NK-92 (cell line): ENCODE measurements around the gene SHROOM3.

ENCODE experiments used
- DNase-seq: peaks from one replicate; lab custom pipeline; 2025; ENCODE audit not compliant: unreplicated experiment; lab: John Stamatoyannopoulos, UW

Gene SHROOM3

DNA sequence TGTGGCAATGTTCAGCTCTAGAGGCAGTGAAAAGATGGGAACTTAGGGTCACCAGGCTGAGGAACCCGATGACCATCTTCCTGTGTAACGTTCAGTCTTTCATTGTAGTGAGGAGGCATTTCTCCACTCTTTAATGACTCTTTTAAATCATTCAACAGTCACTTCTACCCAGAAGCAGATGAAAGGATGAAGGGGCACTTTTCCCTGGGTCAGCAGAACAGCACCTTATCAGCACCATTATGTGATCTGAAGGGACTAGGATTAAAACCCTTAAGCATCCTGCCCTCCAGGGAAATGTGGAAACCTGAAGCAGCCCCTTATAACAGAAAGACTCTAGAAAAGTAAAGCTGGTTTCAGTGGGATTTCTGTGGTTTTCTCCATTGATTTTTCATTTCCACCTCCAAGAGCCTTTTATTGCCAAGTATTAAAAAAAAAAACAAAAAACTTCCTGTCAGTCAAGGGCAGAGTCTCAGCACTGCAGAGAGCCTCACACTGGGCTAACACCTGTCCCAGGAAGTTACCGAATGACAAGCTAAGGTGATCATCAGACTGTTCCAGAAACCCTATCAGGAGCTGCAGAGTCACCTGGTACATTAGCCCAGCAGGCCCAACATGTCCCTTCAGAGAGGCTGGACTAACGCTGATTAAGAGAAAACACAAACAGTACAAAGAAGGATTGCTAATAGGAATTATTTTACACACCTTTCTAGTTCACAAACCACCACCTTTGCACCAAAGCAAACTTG, 185.9 kb downstream of the SHROOM3 start:
- DNase-seq = no peak

DNA sequence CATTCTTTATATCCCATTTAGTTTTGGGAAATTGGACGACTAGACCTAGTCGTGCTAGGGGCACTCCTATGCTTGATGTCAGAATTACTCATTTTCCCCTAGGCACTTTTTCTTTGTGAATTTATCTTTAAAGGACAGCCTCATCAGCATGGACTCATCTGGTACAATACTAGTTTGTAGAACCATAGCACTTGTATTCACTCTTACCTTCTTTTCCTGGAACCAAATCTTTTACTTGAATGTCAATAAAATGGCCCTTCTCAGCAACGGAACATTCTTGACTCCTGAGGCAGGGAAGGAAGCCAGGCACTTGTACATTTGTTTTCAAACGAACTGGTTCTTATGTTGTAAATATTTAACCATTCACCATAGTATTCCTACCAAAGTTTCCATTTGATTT, 187.1 kb downstream of the SHROOM3 start:
- no peak for DNase-seq

DNA sequence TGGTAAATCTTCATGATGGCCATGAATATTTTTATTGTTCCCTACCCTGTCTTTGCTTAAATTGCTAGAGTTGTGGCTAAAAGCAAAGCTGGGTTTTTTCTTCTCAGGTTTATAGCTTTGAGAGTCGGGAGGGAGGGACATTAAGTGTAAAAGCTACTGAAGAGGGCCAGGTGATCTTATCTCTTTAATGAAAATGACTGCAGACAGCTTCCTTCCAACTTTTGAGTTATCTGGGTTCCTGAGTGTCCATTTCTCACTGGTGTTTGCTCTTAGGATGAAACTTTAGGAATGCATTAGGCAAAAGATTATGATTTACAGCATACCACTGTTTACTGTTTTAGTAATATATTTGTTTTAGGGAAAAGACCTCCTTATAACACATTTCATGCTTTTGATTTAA, 187.7 kb downstream of the SHROOM3 start:
- no peak for DNase-seq

DNA sequence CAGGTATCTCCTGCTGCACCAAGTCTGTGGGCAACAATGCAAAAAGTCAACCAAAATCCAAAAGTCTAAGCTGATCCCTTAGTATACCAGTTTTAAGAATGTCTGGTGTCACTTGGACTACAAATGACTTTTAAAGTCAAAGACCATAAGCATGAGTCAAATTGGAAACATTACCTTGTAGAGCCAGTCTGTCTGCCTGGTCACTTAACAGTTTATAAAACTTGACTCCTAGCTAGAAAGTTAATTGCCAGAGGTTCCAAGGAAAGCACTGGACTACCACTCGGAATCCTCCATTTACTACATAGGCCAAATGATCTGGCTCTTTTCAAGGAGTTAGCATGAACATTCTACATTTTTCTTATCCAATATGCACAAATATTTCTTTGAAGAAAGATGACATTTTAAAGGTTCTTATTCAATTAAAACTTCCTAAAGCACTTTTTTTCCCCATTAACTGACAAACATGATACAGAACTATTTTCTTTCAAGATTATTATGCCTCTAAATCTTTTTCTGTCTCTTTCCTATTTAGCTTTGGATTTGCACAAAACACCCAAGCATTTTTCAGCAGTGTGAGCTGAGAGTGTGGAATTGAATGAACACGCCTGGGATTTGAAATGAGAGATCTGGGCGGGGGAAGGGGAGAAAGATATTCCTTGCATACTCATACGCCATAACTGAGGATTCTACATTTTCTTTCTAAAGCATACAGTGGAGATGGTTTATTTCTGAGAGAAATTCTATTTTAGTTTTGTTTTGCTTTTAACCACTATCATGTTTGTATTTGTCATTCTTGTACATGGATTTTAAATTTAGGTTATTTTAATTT, 188.4 kb downstream of the SHROOM3 start:
- DNase-seq = no peak

DNA sequence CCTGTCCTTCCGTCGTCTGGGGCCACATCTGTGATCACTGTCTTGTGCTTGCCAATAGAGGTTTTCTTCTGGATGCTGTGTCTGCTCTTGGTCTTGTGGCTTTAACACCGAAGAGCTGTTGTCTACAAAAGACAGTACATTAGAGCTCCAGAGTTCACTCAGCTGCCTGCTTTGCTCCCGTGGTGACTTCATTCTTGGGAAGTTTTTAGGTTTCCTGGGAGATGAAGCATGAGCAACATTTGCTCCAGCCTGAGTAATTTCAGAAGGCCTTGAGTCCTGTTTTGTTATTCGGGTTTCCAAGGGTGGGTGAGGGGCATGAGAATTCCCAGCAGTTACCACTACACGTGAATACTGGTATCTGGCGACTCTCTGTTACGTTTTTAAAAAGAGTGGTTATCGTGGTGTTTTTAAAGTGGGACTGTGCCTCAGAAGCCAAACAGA, 189.2 kb downstream of the SHROOM3 start:
- no peak for DNase-seq

DNA sequence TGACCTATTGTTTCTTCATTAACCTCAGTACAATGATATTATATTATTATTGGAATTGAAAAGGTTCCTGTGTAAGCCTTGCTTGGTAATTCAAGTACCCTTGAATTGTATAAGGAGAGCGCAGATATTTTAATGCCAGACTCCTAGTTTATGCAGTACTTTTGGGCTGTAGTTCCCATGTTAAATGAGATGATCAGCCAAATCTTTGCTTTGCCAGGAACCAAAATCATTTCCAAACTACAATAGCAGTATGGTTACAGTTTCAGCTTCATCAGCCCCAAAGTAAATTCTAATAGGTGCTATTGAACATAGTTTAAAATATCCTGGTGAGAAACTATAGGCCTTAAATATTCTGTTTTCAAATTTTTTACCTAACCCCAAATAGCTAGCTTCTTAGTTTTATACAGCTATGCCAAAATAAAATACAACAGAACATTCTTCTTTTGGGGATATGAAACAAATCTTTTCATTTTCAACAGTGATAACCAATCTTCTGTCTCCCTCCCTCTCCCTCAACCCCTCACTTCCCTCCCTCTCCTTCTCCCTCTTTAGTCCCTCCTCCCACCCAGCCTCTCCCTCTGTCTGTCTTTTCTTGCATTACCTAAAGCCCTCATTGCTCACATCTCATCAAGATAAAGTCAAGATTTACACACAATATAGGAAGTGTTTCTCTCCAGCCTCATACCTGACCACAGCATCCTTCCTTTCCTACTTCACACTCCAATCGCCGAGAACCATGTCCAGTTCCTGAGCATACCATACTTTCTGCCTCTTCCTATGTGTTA, 190.1 kb downstream of the SHROOM3 start:
- DNase-seq = no peak

DNA sequence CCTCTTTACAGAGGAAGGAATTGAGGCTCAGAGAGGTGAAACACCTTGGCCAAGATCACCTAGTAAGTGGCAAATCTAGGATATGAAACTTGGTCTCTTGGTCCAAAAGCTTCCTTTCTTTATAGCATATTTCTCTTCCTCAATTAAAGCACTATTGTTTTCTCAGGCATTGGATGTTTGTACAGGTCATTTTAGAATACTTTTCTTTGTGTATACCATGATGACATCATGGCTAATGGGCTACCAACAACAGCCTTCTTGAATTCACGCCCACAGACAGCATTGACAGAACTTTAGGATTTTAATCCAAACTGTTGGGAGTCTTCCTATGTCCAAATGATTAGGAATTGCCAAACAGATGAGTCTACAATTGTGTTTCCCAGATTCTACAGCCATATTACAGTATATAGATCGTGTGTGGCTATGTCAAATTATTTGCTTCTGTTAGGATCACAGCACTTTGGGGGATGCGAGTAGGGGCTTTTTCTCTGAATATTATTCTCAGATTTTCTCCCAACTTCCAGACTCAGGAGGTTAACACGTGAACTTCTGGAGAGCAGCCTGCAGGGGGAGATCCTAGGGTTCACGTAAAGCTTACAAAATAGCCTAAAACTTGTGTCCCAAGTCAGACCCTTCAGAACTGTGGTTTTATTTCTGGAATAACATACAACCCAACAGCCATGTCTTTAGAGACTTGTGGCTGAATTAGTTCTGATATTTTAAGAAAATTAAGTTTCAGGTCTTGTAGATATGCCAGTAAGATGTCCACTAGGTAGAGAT, 191.8 kb downstream of the SHROOM3 start:
- no peak for DNase-seq

DNA sequence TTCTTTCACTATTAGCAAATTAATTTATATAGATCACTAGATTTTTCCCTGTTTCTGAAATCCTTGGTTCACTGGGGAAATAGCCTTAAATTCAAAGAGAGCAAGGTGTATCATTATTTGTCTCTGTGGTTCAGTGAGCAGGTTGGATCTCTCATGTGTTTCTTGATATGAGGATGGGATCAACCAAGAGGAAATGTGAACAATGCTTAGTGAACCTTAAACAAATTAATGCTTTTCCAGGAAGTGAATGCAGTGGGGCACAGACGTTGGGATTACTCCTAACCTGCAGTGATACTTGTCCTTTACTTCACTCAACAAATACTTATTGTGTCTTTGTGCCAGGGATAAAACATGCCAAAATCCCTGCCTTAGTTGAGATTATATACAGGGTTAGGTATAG, 193.2 kb downstream of the SHROOM3 start:
- DNase-seq = no peak

DNA sequence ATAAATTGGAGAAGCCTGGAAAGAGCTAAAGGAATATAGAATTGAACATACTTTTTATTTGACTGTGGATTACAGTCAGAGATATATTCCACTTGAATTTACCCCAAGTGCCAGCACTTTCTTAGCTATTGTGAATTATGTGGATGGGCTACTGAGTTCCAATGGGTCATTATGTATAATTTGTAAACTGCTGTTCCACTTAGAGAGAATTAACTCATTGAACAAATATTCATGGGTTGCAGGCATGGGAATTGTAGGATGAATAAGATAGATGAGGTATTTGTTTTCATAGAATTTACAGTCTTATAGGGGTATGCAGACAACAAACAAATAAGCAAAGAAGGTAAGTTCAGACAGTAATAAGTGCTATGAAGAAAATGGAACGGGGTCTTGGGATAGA, 195.7 kb downstream of the SHROOM3 start:
- no peak for DNase-seq

DNA sequence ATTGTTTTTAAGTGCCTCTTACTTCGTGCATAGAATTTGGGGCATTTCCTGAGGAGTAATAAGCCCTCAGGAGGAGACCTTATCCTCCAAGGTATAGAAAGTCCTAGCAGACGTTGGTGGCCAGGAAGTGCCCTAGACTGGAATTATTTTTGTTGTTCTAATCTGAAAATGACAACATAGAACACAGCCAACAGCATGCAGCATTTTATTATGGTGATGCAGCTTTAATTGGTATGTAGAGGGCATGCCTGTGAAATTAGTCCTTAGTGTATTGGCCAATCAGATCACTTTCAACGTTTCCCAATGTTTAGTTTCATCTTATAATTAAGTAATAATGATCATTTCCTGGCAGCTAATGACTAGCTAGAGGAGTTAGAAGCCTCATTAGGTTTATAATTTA, 199.2 kb downstream of the SHROOM3 start:
- no peak for DNase-seq

DNA sequence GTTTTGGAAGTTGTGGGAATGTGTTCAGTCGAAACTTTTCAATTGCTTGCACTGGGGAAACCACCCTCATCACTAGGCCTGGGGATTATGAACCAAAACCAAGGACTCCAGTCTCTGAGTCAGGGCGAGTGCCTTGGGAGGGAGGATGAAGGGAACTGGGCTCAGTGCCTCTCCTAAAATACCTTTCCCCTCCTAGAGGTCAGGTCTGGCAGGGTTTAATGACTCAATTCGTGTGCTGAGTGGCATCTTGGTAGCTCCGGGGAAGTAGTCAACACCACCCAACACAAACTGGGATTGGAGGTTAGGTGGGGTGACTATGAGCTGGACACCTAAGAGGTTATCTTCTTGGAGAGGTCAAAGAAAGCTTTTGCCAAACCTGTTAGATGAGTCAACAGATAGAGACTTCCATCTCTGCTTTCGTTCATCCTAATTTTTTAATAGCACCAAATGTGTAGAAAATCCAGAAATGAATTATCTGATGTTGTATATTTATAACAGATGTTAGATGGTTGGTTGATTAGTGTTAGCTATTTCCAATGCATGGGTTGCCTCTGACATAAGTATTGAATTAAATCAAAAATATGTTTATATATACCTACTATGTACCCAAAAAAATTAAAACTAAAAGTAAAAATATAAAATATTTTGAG, 202.8 kb downstream of the SHROOM3 start:
- DNase-seq = no peak

DNA sequence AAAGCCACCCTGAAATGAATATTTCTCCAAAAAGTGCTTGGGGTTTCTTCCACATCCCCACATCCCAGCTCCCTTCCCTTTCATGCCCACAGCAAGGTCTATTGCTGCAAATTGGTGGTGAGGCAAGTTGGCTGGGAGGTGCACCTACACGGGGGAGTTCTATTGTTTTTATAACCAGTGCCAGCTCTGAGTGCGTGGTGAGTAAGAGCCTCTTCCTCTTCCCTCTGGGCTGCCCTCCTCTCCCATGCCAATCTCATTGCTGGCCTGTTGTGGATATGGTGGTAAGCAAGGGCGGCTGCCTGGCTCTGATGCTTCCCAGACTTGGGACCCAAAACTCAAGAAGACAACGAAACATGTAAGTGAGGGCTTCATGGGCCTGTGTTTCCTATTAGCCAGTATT, 204.3 kb downstream of the SHROOM3 start:
- DNase-seq = no peak

DNA sequence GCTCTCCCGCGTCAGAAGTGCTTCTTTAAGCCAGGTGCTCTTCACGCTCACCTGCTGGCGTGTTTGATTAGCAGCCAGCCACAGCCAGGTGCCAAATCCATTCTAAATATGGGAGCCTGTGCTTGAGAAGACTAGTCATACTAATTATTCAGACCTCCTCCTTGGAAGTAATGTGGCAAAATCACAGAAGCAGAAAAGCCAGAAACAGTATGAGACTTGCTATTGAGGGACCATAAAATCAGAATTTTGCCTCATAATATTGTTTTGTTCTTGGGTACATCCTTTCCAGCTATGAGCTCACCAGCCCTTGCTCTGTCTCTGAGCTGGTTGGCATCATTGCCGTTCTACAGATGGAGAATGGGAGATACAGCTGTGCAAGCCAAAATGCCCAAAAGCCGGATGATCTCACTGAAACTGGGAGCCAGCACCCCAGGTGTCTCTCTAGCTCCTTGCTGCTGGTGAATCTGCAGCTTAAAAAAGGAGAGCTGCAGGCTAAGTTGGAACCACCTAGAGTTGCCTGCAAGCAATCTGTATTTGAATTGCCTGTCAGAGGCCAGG, 205.4 kb downstream of the SHROOM3 start:
- DNase-seq = no peak

DNA sequence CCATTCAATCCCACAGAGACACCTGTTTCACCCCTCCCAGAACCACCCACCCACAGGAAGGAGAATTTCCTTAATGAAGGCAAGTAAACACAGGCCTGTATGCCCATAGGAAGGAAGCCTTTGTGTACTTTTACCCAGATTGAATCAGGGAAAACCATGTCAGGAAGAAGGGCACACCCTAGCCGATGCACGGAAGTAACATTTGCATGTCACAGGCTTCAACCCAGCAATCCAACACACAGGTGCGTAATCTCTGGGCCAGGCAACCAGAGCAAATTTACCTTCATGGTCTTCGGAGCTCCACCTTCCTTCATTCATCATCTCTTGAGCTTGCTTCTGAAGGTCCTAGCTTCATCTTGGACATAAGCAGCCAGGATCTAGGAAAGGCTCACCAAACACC, 206.3 kb downstream of the SHROOM3 start:
- no peak for DNase-seq

DNA sequence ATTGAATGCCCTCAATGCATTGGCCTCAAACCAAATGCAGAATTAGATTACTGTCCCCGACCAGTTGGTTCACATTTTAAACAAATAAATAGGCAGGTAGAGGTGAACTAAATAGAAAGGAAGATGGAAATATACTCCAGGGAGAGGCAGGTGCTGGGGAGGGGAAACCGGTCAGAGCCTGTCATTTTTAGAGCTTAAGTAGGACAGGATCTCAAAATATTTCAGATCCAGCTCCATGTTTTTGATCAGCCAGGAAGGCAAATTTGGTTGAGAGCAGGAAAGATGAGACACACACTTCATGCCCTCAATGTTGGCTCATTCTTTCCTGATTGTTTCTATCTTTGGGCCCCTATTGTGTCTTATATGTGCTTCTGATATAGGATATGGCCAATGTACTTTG, 206.7 kb downstream of the SHROOM3 start:
- no peak for DNase-seq

DNA sequence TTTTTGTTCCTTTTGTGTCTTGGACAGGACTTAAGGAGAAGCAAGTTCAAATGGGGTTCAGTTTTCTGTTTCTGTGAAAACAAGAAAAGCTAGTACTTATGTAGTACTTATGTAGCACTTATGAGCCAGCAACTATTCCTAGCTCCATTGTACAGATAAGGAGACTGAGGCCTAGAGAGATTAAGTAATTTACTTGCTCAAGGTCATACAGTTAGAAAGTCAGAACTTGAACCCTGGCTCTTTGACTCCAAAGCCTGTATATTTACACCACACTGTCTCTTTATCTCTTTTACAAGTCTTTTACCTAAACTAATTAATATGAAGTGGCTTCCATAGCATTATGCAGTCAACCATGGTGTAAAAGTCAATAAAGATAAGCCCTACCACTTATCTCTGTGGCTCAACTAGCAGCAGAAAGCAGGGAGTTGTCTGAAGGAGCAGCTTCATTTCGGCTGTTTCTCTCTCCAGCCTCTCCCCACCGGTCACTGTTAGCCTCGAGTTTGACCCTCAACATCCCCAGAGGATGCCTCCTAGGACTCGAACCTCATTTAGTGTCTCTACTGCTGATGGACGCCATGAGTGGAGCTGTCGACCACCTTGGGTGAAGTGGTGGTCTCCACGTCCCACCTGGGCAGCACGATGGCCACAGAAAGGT, 209.9 kb downstream of the SHROOM3 start:
- DNase-seq = no peak

DNA sequence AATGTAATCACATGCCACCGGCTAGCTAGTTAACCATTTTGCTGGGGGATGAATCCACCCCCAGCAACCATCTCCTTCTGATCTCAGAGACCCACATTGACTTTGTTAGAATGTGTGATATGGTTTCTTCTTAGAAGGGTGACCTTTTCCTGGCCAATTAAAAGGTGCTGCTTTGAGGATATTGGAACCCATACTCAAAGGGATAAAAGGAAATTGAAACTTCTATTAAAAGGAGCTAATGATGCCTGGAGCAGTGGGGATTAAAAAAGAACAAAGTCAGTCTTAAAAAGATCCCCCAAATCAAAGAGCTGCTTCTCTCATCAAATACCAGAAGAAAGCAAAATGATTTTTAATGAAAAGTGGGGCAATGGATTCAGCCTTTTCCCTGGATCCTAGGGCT, 214.1 kb downstream of the SHROOM3 start:
- DNase-seq = no peak

DNA sequence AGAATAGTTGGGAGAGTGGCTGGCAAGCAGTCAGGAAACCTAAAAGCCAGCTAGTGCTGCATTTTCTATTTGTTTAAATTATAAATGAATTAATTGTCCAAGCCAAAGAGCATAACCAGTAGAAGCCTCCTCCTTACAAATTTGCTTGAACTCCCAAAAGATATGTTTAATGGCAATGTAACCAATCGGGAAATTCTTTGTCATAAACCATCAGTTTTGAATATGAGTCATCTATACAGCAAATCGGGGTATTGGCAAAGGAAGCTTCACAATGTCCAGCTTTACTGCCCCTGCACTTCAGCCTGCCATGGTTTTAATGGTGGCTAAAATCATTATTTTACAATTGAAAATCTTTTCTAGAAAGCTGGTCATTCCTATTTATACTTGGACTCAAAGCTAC, 216.6 kb downstream of the SHROOM3 start:
- no peak for DNase-seq

DNA sequence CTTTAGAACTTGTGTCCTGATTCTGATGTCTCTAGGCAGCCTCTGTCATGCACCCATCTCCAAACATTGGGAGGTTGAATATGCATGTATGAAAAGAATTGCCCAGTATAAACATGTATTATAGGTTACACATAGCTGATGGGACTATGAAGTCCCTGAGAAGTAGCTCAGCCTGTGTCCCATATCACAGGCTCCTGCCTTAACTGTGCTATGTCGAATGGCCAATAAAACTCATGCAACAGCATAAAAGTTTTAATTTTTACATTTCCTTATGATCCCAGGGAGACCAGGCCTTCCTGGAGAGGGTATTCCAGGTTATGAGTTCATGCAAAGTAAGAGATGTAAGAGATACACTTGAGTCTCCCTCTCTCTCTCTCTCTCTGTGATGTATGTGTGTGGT, 217.4 kb downstream of the SHROOM3 start:
- no peak for DNase-seq

DNA sequence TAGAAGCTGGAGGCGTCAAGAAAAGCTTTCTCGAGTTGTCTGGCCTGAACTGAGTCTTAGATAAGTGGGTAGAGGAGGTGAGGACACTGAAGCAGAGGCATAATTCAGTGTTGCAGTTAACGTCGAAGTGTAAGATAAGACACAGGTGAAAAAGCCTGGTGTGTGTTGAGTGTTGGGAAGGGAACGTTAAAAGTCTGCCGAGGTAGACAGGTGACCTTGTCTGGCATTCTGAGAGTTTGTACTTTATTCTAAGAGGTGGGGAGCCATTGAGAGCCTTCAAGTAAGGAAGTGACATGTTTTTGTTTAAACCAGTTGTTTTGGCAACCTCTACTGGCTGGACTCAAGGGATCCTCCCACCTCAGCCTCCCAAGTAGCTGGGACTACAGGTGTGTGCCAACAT, 219.1 kb downstream of the SHROOM3 start:
- DNase-seq = no peak
